IMR-90 (cell line): ENCODE data around the gene PLEKHG5. TPM values are rescaled to one million over a fixed set of nuclear protein-coding genes. Genes with fewer than 3 reads are reported as not detected.

Experiments
- ATAC-seq: fragments of 200-7000 bp; cut with Tn5 transposase; 2 replicates; pipeline ENCODE4 v1.9.1; 2020; ENCODE audit warnings: low read depth, mild to moderate bottlenecking, moderate library complexity
- BruUV-seq: library from RNA; stranded (reverse); fragments of 400-500 nt; replicated peaks from 2 replicates; lab custom pipeline; 2021; lab: Mats Ljungman, UMichigan
- CTCF ChIA-PET: fragments of 300-600 bp; formaldehyde crosslinking; extraction: SDS; loops from one replicate; lab custom pipeline; 2021; ENCODE audit warnings: antibody characterized with exemption; lab: Yijun Ruan, JAX
- POLR2A ChIA-PET: fragments of 300-600 bp; sonication (Branson Sonifier 250); formaldehyde crosslinking; loops from one replicate; lab custom pipeline; 2022; ENCODE audit warnings: antibody characterized with exemption; ENCODE audit not compliant: unreplicated experiment; lab: Charles Lee
- DNase-seq: peaks from one replicate; pipeline ENCODE4 v3.0.0; 2013
- H2AFZ ChIP-seq: replicated peaks from 2 replicates; pipeline ENCODE3; 2013; ENCODE audit warnings: low read length, mild to moderate bottlenecking; ENCODE audit not compliant: poor library complexity
- H2AK5ac ChIP-seq: 2 replicates; pipeline ENCODE4 v1.6.1; 2013; ENCODE audit warnings: low read depth, low read length, inconsistent platforms
- H2AK9ac ChIP-seq: replicated peaks from 2 replicates; pipeline ENCODE3; 2013; ENCODE audit warnings: mild to moderate bottlenecking, low read depth, low read length, moderate library complexity; ENCODE audit not compliant: poor library complexity
- H2BK120ac ChIP-seq: 2 replicates; pipeline ENCODE4 v1.6.1; 2013; ENCODE audit warnings: low read depth, low read length, inconsistent platforms
- H2BK15ac ChIP-seq: 3 replicates; pipeline ENCODE4 v1.6.1; 2013; ENCODE audit warnings: low read depth, low read length, inconsistent platforms
- H2BK20ac ChIP-seq: 2 replicates; pipeline ENCODE4 v1.6.1; 2013; ENCODE audit warnings: low read depth, mild to moderate bottlenecking, inconsistent platforms, low read length, moderate library complexity
- H2BK5ac ChIP-seq: 2 replicates; pipeline ENCODE4 v1.6.1; 2013; ENCODE audit warnings: mild to moderate bottlenecking, low read depth, low read length, inconsistent platforms; ENCODE audit not compliant: poor library complexity, severe bottlenecking
- H3K14ac ChIP-seq: replicated peaks from 2 replicates; pipeline ENCODE4 v1.6.1; 2013; ENCODE audit warnings: low read depth, low read length, inconsistent platforms
- H3K18ac ChIP-seq: 2 replicates; pipeline ENCODE4 v1.6.1; 2013; ENCODE audit warnings: low read depth, low read length, control low read depth
- H3K23ac ChIP-seq: 2 replicates; pipeline ENCODE4 v1.6.1; 2013; ENCODE audit warnings: low read depth, low read length, inconsistent platforms
- H3K27ac ChIP-seq: 2 replicates; pipeline ENCODE4 v1.5.1; 2013; ENCODE audit warnings: mild to moderate bottlenecking, control low read depth, low read length; ENCODE audit not compliant: insufficient read depth
- H3K27me3 ChIP-seq: 2 replicates; pipeline ENCODE4 v1.6.1; 2013; ENCODE audit warnings: low read length; ENCODE audit not compliant: control insufficient read depth, insufficient read depth
- H3K36me3 ChIP-seq: 2 replicates; pipeline ENCODE4 v1.6.1; 2013; ENCODE audit warnings: low read length, mixed read lengths; ENCODE audit not compliant: control insufficient read depth, insufficient read depth
- H3K4ac ChIP-seq: 2 replicates; pipeline ENCODE4 v1.6.1; 2013; ENCODE audit warnings: low read depth, low read length, inconsistent platforms
- H3K4me1 ChIP-seq: 2 replicates; pipeline ENCODE4 v1.6.1; 2013; ENCODE audit warnings: low read length, mixed read lengths; ENCODE audit not compliant: control insufficient read depth, insufficient read depth
- H3K4me2 ChIP-seq: 2 replicates; pipeline ENCODE4 v1.6.1; 2013; ENCODE audit warnings: low read depth, mild to moderate bottlenecking, control low read depth, low read length, moderate library complexity
- H3K4me3 ChIP-seq: 2 replicates; pipeline ENCODE4 v1.5.1; 2013; ENCODE audit warnings: low read depth, mild to moderate bottlenecking, control low read depth, low read length, moderate library complexity; ENCODE audit not compliant: insufficient read depth
- H3K56ac ChIP-seq: 2 replicates; pipeline ENCODE4 v1.6.1; 2013; ENCODE audit warnings: low read length, inconsistent platforms; ENCODE audit not compliant: insufficient read depth; ENCODE audit errors: extremely low read depth
- H3K79me1 ChIP-seq, 2 experiments: 2 replicates each; pipeline ENCODE4 v1.6.1; 2013; ENCODE audit warnings: low read length in 2 of 2, inconsistent platforms in 1 of 2, low read depth in 1 of 2
- H3K9ac ChIP-seq: 2 replicates; pipeline ENCODE4 v1.6.1; 2013; ENCODE audit warnings: low read depth, low read length, control low read depth
- H3K9me1 ChIP-seq: 2 replicates; pipeline ENCODE4 v1.6.1; 2013; ENCODE audit warnings: low read length, inconsistent platforms; ENCODE audit not compliant: insufficient read depth
- H3K9me3 ChIP-seq: 2 replicates; pipeline ENCODE4 v1.6.1; 2013; ENCODE audit warnings: low read length; ENCODE audit not compliant: control insufficient read depth, insufficient read depth
- H4K20me1 ChIP-seq: 2 replicates; pipeline ENCODE4 v1.6.1; 2013; ENCODE audit warnings: low read length, inconsistent platforms; ENCODE audit not compliant: insufficient read depth
- H4K5ac ChIP-seq: 2 replicates; pipeline ENCODE4 v1.6.1; 2013; ENCODE audit warnings: mild to moderate bottlenecking, low read depth, low read length, control low read depth
- H4K8ac ChIP-seq, 2 experiments: 2 replicates each; pipeline ENCODE4 v1.6.1; 2013; ENCODE audit warnings: low read depth in 2 of 2, low read length in 2 of 2, control low read depth in 1 of 2, inconsistent platforms in 1 of 2
- H4K91ac ChIP-seq: 2 replicates; pipeline ENCODE4 v1.6.1; 2013; ENCODE audit warnings: low read depth, low read length, inconsistent platforms; ENCODE audit not compliant: insufficient read depth
- BHLHE40 ChIP-seq: fragments of 150-350 bp; IDR thresholded peaks from 2 replicates; pipeline ENCODE4 v1.6.1; 2016; ENCODE audit warnings: mild to moderate bottlenecking, low read depth, low read length
- CEBPB ChIP-seq: IDR thresholded peaks from 2 replicates; pipeline ENCODE4 v1.6.1; 2012; ENCODE audit warnings: low read depth, low read length, improper control_type of control experiment
- CHD1 ChIP-seq: IDR thresholded peaks from 2 replicates; pipeline ENCODE4 v1.6.1; 2012; ENCODE audit warnings: low read depth, low read length, improper control_type of control experiment
- CTCF ChIP-seq: conservative IDR thresholded peaks from 2 replicates; pipeline ENCODE4 v1.5.1; 2012; ENCODE audit warnings: mild to moderate bottlenecking, low read depth, low read length, improper control_type of control experiment
- ELK1 ChIP-seq: fragments of 150-350 bp; IDR thresholded peaks from 2 replicates; pipeline ENCODE4 v1.6.1; 2016; ENCODE audit warnings: low read depth, mild to moderate bottlenecking, low read length, moderate library complexity, borderline replicate concordance
- FOS ChIP-seq: fragments of 150-350 bp; IDR thresholded peaks from 2 replicates; pipeline ENCODE4 v1.6.1; 2016; ENCODE audit warnings: low read depth, low read length
- MAFK ChIP-seq: IDR thresholded peaks from 2 replicates; pipeline ENCODE4 v1.6.1; 2012; ENCODE audit warnings: low read depth, low read length, improper control_type of control experiment
- MAZ ChIP-seq: IDR thresholded peaks from 2 replicates; pipeline ENCODE4 v1.6.1; 2012; ENCODE audit warnings: low read depth, mild to moderate bottlenecking, low read length, improper control_type of control experiment, moderate library complexity, borderline replicate concordance
- MXI1 ChIP-seq: IDR thresholded peaks from 2 replicates; pipeline ENCODE4 v1.6.1; 2012; ENCODE audit warnings: low read depth, mild to moderate bottlenecking, low read length, moderate library complexity, borderline replicate concordance
- NFE2L2 ChIP-seq: fragments of 150-350 bp; IDR thresholded peaks from 2 replicates; pipeline ENCODE4 v1.6.1; 2016; ENCODE audit warnings: low read depth, mild to moderate bottlenecking, low read length
- POLR2A ChIP-seq: IDR thresholded peaks from 2 replicates; pipeline ENCODE4 v1.6.1; 2012; ENCODE audit warnings: mild to moderate bottlenecking, low read depth, low read length
- RAD21 ChIP-seq: IDR thresholded peaks from 2 replicates; pipeline ENCODE4 v1.6.1; 2012; ENCODE audit warnings: low read length, improper control_type of control experiment
- RCOR1 ChIP-seq: IDR thresholded peaks from 2 replicates; pipeline ENCODE4 v1.6.1; 2012; ENCODE audit warnings: mild to moderate bottlenecking, low read length, improper control_type of control experiment; ENCODE audit not compliant: insufficient replicate concordance
- RFX5 ChIP-seq: IDR thresholded peaks from 2 replicates; pipeline ENCODE4 v1.8.0; 2012; ENCODE audit warnings: low read depth, mild to moderate bottlenecking, low read length, moderate library complexity
- USF2 ChIP-seq: fragments of 150-350 bp; IDR thresholded peaks from 2 replicates; pipeline ENCODE4 v1.6.1; 2017; ENCODE audit warnings: mild to moderate bottlenecking, antibody characterized with exemption, low read length, low read depth
- WGBS, 2 experiments: methylation state at CpG; one replicate each; pipeline versions ENCODE4 v1.1.5 to v1.1.7; 2013; ENCODE audit warnings: missing lambda C conversion rate in 2 of 2; ENCODE audit not compliant: insufficient read length in 1 of 2; ENCODE audit errors: extremely low coverage in 2 of 2; 5-methylcytosine and 5-hydroxymethylcytosine counted together
- dilution Hi-C: fragments of 300-500 bp; cut with HindIII; formaldehyde crosslinking; loops from one replicate; pipeline ENCODE4 v1.14.3; 2018; ENCODE audit warnings: low sequenced_read_pairs; ENCODE audit not compliant: unreplicated experiment
- in situ Hi-C: fragments of 300-500 bp; cut with MboI; formaldehyde crosslinking; loops from 3 replicates; pipeline ENCODE4 v1.14.3; 2019; ENCODE audit warnings: low sequenced_read_pairs, inconsistent platforms, mixed read lengths
- intact Hi-C: fragments of 100-400 bp; cut with micrococcal nuclease; formaldehyde crosslinking; loops from 2 replicates; pipeline ENCODE4 v1.10.0; 2022
- polyA plus RNA-seq, 3 experiments: library from polyadenylated mRNA; depleted of rRNA; stranded (reverse); fragments of >200 nt; gene quantifications; 2 replicates each; pipeline ENCODE4 v1.2.3, GENCODE V29; 2012; ENCODE audit warnings: low replicate concordance in 1 of 3
- total RNA-seq: library from RNA; depleted of rRNA; stranded (reverse); fragments of >200 nt; gene quantifications from 2 replicates; pipeline ENCODE4 v1.2.3, GENCODE V29; 2012

The PLEKHG5 gene
- total and polyA plus RNA-seq, 2 of the 4 experiments (the other 2 are of a cell fraction): 4.8 to 11.6 TPM

GRCh38 chr1:6447818-6448748, 43.4 kb downstream of the PLEKHG5 start:
- H2BK5ac ChIP-seq: no peak overlapping the region
- H3K14ac ChIP-seq: no peak overlapping the region
- ChIA-PET POLR2A (no interaction called here), CTCF (interaction anchor here (0.6 to 0.9 kb wide), 2 partner anchors 44 to 207 kb away, joined by 3 read pairs; no protein-coding TSS in a partner anchor)
- H2AK5ac ChIP-seq: no peak overlapping the region
- ATAC-seq (no peak), DNase-seq (no peak)
- 3% methylated on average over 19 of the region's 68 CpGs; no CpG with 5 or more reads in 1 of the 2 experiments for WGBS, 2 experiments
- H3K18ac ChIP-seq: no peak overlapping the region
- no peak overlapping the region for H3K9ac ChIP-seq
- no peaks in the 10 kb centered on the region for H3K9me3 ChIP-seq
- H3K79me1 ChIP-seq: no peaks in the 10 kb centered on the region
- H3K36me3 ChIP-seq: no peaks in the 10 kb centered on the region
- no peak overlapping the region for H2BK120ac ChIP-seq
- intact Hi-C loops: no loop called here
- H2BK20ac ChIP-seq: no peak overlapping the region
- no peak overlapping the region for H3K27ac ChIP-seq
- H2BK15ac ChIP-seq: no peak overlapping the region
- no peak overlapping the region for H4K8ac ChIP-seq
- no peak overlapping the region for H2AFZ ChIP-seq
- no TSS peak for BruUV-seq
- H3K4me1 ChIP-seq: no peaks in the 10 kb centered on the region
- no peak overlapping the region for H3K56ac ChIP-seq
- H4K5ac ChIP-seq: no peak overlapping the region
- no peak overlapping the region for H3K4me3 ChIP-seq
- no peak overlapping the region for H3K23ac ChIP-seq
- dilution Hi-C loops: no loop called here
- in situ Hi-C loops: no loop called here
- no peak overlapping the region for H4K91ac ChIP-seq
- H3K4ac ChIP-seq: no peak overlapping the region
- no peak overlapping the region for H3K4me2 ChIP-seq
- H3K9me1 ChIP-seq: no peaks in the 10 kb centered on the region; the same call in 1 of the 2 replicates
- H3K27me3 ChIP-seq: peaks cover 71% of the 10 kb centered on the region
- H4K20me1 ChIP-seq: no peaks in the 10 kb centered on the region
- no peak overlapping the region for H2AK9ac ChIP-seq
- TF ChIP-seq FOS: no peak
- no peak for TF ChIP-seq USF2
- TF ChIP-seq MAZ: no peak
- TF ChIP-seq POLR2A: no peak
- TF ChIP-seq CHD1: no peak
- TF ChIP-seq BHLHE40: no peak
- no peak for TF ChIP-seq CEBPB
- TF ChIP-seq ELK1: no peak
- no peak for TF ChIP-seq RCOR1
- TF ChIP-seq RAD21: no peak
- TF ChIP-seq MXI1: no peak
- no peak for TF ChIP-seq NFE2L2
- no peak for TF ChIP-seq RFX5
- no peak for TF ChIP-seq MAFK
- TF ChIP-seq CTCF: no peak
